ENCODE measurements around the gene CKS1B. TPM values are rescaled to one million over a fixed set of nuclear protein-coding genes. Genes with fewer than 3 reads are reported as not detected.

Gene CKS1B
- total RNA-seq, 2 donors from 2014 or later, result 202 to 308 TPM

DNA sequence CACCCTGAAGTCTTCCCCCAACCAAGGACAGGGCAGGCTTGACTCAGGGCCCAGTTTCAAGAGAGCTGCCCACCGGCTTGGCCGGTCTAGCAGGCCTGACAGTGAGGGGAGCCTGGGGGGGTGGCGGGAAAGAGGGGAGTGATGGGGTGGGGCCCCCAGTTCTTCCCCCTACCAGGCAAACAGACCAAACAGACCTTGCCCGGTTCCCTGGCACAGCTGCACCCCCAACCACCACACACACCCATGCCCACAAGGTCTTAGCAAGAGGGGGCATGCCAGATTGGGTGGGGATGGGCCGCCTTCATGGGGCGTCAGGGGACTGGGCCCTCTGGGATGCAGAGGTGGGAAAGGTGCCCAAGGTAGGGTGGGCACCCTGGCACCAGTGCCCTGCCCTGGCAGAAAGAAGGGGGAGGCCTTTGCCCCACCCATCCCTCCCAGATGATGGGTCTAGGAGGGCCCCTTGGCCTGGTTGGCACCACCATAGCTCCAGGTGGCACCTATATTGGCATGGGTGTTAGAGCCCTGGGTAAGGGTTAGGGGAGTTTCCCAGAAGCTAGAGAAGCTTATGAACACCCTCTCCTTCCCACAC, 37.0 kb downstream of the CKS1B start:
- peak overlapping the region; percentile 88 to 92 for H3K27ac Mint-ChIP-seq
- H3K9me3 Mint-ChIP-seq, result no peaks in the 10 kb centered on the region
- ATAC-seq, result no peak
- no peak for DNase-seq (ENCODE audit: low spot score in 2 of 2)
- H3K36me3 Mint-ChIP-seq, result peaks cover 20 to 29% of the 10 kb centered on the region in 2 donors

GRCh38 chr1:155012026-155012546, 37.6 kb downstream of the CKS1B start:
- Mint-ChIP-seq H3K36me3 (peaks cover 20 to 29% of the 10 kb centered on the region in 2 donors), H3K9me3 (no peaks in the 10 kb centered on the region), H3K27ac (peak overlapping the region; percentile 76 to 86)
- DNase-seq (ENCODE audit: low spot score in 2 of 2) (peak in 1 of 2 donors; percentile 47), ATAC-seq (peak in 1 of 2 donors; percentile 44)

DNA sequence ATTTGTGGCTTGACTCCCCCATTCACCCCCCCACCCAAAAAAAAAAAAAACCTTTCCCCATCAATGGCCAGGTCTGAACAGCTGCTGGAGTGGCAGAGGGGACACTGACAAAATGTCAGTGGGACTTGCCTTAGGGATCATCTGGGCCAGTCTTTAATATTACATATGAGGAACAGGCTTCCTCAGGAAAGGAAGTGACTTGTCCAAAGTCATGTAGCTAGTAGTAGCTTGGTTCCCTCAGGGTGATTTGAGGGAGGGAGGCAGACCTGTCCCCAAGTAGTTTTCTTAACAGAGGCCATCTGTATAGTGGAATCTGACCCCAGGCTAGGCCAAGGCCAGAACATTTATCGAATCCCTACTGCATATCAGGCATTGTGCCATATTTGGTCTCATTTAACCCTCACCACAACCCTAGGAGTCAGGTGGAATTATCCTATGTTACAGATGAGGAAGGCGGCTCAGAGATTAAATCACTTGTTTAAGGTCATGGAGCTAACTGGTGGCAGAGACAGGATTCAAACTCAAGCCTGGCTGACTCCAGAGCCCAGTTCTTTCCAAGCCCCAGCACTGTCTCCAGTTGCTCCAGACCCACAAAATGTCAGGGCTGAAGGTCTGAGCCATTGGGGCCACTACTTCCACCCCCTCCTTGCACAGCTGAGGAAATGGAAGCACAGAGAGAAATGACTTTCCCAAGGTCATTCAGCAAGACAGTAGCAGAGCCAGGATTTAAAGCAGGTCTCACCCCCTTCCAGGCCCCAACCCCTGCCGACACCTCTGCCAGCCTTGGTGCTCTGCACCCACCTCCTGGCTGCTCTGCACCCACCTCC, 38.5 kb downstream of the CKS1B start:
- ATAC-seq, result no peak
- Mint-ChIP-seq H3K36me3 (peaks cover 20 to 29% of the 10 kb centered on the region in 2 donors), H3K27ac (peak overlapping the region in 1 of 2 donors; percentile 76), H3K9me3 (no peaks in the 10 kb centered on the region)
- DNase-seq (ENCODE audit: low spot score in 2 of 2), result no peak

- ATAC-seq (no peak), DNase-seq (ENCODE audit: low spot score in 2 of 2) (no peak)
- H3K27ac Mint-ChIP-seq, result no peak overlapping the region
- H3K9me3 Mint-ChIP-seq, result no peaks in the 10 kb centered on the region
- H3K36me3 Mint-ChIP-seq, result peaks cover 20 to 29% of the 10 kb centered on the region in 2 donors
These were observed 39.2 kb downstream of the CKS1B start for GRCh38 chr1:155013632-155014031.

GRCh38 chr1:155014709-155015508, 40.4 kb downstream of the CKS1B start:
- H3K27ac Mint-ChIP-seq, result peak overlapping the region in 1 of 2 donors; percentile 74
- peaks cover 17 to 24% of the 10 kb centered on the region in 2 donors for H3K36me3 Mint-ChIP-seq
- no peaks in the 10 kb centered on the region for H3K9me3 Mint-ChIP-seq
- no peak for DNase-seq (ENCODE audit: low spot score in 2 of 2)
- ATAC-seq, result no peak

DNA sequence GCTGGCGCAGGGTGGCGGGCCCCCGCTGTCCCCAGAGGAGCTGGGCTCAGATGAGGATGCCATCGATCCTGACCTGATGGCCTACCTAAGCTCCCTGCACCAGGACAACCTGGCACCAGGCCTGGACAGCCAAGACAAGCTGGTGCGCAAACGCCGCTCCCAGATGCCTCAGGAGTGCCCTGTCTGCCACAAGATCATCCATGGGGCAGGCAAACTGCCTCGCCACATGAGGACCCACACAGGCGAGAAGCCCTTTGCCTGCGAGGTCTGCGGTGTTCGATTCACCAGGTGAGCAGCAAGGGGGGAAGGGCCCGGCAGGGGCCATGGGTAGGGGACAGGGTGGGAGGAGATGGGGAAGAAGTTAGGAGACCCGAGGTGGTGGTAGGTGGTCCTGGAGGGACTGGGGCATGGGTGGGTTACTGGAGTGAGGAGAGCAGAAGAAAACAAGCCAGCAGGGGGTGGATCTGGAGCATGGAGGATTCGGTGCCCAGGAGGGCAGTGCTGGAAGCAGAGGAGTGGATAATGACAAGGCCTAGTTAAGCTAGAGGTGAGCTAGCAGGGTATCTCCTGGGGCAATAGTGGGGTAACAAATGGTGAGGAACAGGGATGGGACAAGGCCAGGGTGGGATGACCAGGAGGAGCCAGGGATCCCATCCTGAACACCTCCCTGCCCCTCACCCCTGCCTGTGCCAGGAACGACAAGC, 41.2 kb downstream of the CKS1B start:
- Mint-ChIP-seq H3K36me3 (peaks cover 15 to 19% of the 10 kb centered on the region in 2 donors), H3K27ac (peak overlapping the region; percentile 72 to 74), H3K9me3 (no peaks in the 10 kb centered on the region)
- no peak for DNase-seq (ENCODE audit: low spot score in 2 of 2)
- peak in 1 of 2 donors; percentile 0 for ATAC-seq

- peak in 1 of 2 donors; percentile 70 for DNase-seq (ENCODE audit: low spot score in 2 of 2)
- peak in 1 of 2 donors; percentile 13 for ATAC-seq
- Mint-ChIP-seq H3K9me3 (no peaks in the 10 kb centered on the region), H3K36me3 (peaks cover 10 to 15% of the 10 kb centered on the region in 2 donors), H3K27ac (peak overlapping the region; percentile 74 to 93)
These were observed 41.9 kb downstream of the CKS1B start for GRCh38 chr1:155016231-155016831.

DNA sequence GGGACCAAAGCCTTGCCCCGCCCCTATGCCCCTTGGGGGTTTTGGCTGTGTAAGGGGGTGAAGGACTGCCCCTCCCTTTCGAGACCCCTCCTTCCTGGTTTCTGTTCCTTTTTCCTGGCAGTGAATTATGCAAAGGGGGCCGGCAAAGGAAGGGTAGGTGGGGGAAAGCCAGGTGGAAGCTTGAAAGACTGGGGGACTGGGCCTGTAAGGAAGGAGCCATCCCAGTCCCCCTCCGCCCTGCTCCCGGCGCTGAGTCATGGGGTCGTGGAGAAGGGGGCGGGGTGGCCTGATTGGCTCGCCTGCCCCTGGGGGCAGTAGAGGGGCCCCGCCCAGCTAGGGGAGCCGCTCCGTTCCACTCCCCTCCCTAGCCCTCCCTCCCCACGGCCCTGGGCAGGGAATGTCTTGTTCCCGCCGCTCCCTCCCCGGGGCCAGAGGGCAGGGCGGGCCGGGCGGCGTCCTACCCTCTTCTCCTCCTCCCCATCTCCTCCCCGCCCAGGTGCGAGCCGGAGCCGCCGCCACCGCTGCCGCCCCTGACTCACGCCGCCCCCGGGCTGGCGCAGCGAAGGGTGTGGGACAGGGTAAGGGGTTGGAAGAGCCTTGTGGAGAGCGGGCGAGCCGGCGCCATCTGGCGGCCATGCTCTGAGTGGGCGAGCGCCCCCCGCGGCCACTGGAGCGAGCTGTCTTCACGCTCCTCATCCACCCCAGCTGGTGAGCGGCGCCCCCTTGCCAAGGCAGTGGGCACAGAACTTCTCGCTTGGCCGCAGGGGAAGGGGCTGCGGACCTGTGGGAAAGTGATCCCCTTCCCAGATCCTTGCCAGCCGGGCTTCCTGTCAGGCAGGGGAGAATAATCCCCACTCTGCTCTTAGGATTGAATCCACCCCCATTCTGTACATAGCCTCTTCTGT, 42.8 kb downstream of the CKS1B start:
- H3K27ac Mint-ChIP-seq, result peak overlapping the region; percentile 44 to 74
- peaks cover 10 to 15% of the 10 kb centered on the region in 2 donors for H3K36me3 Mint-ChIP-seq
- DNase-seq (ENCODE audit: low spot score in 2 of 2), result peak; percentile 93
- no peaks in the 10 kb centered on the region for H3K9me3 Mint-ChIP-seq
- peak; percentile 87 to 93 for ATAC-seq

- Mint-ChIP-seq H3K9me3 (no peaks in the 10 kb centered on the region), H3K27ac (peak overlapping the region; percentile 44 to 55)
- ATAC-seq, result no peak
These were observed 43.5 kb downstream of the CKS1B start for GRCh38 chr1:155017946-155018316.

DNA sequence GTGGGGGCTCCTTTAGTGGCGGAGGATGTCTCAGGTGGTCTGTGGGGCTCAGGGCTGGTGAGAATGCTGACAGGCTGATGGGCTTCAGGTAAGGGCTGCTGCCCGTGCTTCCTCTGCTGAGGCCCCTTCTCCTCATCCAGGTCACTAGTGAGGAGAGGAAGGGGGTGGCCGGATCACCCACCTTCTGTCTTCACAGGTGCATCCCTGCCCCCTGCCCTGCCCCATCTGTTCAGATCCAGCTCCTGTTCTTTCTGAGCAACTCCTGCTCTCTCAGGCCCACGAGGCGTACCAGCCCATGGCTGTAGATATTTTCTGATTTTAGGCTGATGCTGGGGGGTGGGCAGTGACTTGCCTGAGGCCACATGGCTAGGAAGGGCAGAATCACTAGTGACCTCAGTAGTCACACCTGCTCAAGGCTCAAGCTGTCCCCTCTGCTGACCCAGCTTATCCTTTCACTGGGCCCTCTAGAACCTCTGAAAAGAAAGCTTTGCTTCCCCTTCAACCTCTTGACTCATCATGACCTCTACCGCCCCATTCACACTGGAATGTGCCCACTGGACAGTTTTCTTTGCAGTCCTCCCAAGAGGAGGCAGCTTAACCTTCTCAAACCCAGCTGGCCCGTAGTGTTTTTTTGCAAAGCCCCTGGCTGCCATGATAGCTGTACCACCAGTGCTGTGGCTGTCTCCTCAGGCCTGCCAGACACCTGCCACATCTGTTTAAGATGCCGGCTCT, 44.3 kb downstream of the CKS1B start:
- DNase-seq (ENCODE audit: low spot score in 2 of 2), result no peak
- H3K27ac Mint-ChIP-seq, result peak overlapping the region; percentile 53 to 76
- H3K36me3 Mint-ChIP-seq, result peaks cover 7 to 10% of the 10 kb centered on the region in 2 donors

More at GRCh38 chr1:155017946-155018316, 43.5 kb downstream of the CKS1B start:
- peaks cover 10 to 12% of the 10 kb centered on the region in 2 donors for H3K36me3 Mint-ChIP-seq
- no peak for DNase-seq (ENCODE audit: low spot score in 2 of 2)

DNA sequence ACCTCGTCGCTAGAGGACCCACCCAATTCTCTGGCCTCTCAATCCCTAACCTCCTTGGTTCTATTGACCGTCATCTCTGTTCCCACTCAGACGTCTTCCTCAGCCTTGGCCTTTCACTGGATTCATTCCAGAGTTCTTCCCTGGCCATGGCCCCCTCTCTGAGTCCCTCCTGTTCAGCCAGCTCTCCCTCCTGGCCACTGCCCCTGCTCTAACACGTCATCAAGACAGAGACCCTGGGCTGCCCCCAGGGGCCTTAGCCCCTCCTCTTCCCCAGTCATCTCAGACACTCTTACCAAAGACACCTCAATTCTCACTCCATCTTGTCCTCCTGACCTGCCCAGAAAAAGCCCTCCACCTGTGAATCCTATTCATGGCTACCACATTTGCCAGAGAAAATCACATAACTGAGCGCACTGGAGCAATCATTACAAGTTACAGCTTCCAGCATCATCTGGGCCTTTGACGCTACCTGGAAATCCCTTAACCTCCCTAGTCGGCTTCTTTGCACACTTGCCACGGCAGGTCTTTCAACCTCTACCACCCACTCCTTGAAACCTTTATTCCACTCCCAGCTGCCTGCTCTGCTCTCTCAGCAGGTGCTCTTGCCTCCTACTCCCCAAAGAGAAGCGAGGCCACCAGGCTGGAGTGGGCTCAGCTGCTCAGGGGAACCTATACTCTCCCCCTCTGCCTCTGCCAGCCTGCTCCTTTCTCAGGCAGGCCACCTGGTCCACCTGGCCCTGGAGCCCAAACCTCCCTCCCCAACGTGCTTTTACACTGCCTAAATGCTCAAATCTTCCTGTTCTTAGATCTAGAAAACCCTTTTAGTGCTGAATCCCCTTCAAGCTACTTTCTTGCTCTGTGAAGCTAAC, 45.1 kb downstream of the CKS1B start:
- H3K36me3 Mint-ChIP-seq, result peaks cover 7 to 10% of the 10 kb centered on the region in 2 donors
- no peaks in the 10 kb centered on the region for H3K9me3 Mint-ChIP-seq
- DNase-seq (ENCODE audit: low spot score in 2 of 2) (no peak), ATAC-seq (no peak)
- peak overlapping the region; percentile 32 to 76 for H3K27ac Mint-ChIP-seq

More for the DNA sequence above, 44.3 kb downstream of the CKS1B start:
- H3K9me3 Mint-ChIP-seq, result no peaks in the 10 kb centered on the region
- no peak for ATAC-seq

GRCh38 chr1:155022136-155022926, 47.9 kb downstream of the CKS1B start:
- Mint-ChIP-seq H3K27ac (peak overlapping the region in 1 of 2 donors; percentile 54), H3K36me3 (peaks cover 7 to 10% of the 10 kb centered on the region in 2 donors), H3K9me3 (no peaks in the 10 kb centered on the region)
- ATAC-seq, result peak in 1 of 2 donors; percentile 15
- DNase-seq (ENCODE audit: low spot score in 2 of 2), result no peak

GRCh38 chr1:155022927-155023236, 48.4 kb downstream of the CKS1B start:
- no peak for DNase-seq (ENCODE audit: low spot score in 2 of 2)
- Mint-ChIP-seq H3K36me3 (peaks cover 7 to 10% of the 10 kb centered on the region in 2 donors), H3K27ac (peak overlapping the region; percentile 34 to 54), H3K9me3 (no peaks in the 10 kb centered on the region)
- no peak for ATAC-seq
